Spleen (tissue), 11 donors: ENCODE measurements around the gene LEKR1. TPM values are rescaled to one million over a fixed set of nuclear protein-coding genes. Genes with fewer than 3 reads are reported as not detected.

ENCODE experiments used
- DNase-seq: peaks from one replicate; pipeline ENCODE4 v3.0.0-alpha.2; 2020
- H3K27ac ChIP-seq, 8 donors: fragments of 200-600 bp; sonication (generic) in 7 of 8; 1 replicate in 4 of 8; 2 replicates in 4 of 8; pipeline versions ENCODE4 v1.5.0 to v1.8.0; 2016 to 2021; ENCODE audit warnings: inconsistent platforms in 4 of 8, mild to moderate bottlenecking in 4 of 8, moderate library complexity in 1 of 8
- H3K27me3 ChIP-seq, 7 donors: fragments of 200-600 bp; sonication (generic) in 6 of 7; replicated peaks in 1 of 7; 1 replicate in 4 of 7; 2 replicates in 3 of 7; pipeline versions ENCODE4 v1.5.0 to v1.8.0; 2016 to 2021; ENCODE audit warnings: inconsistent platforms in 3 of 7, mild to moderate bottlenecking in 1 of 7
- H3K36me3 ChIP-seq, 6 donors: fragments of 200-600 bp; sonication (generic) in 5 of 6; 1 replicate in 4 of 6; 2 replicates in 2 of 6; pipeline versions ENCODE4 v1.5.0 to v1.8.0; 2016 to 2021; ENCODE audit warnings: inconsistent platforms in 2 of 6
- H3K4me1 ChIP-seq, 6 donors: fragments of 200-600 bp; sonication (generic) in 5 of 6; 1 replicate in 3 of 6; 2 replicates in 3 of 6; pipeline versions ENCODE4 v1.5.0 to v1.8.0; 2016 to 2021; ENCODE audit warnings: inconsistent platforms in 3 of 6
- H3K4me3 ChIP-seq, 8 donors: fragments of 200-600 bp; sonication (generic) in 7 of 8; 1 replicate in 4 of 8; 2 replicates in 4 of 8; pipeline versions ENCODE4 v1.5.0 to v1.8.0; 2016 to 2021; ENCODE audit warnings: inconsistent platforms in 4 of 8, mild to moderate bottlenecking in 4 of 8, moderate library complexity in 2 of 8
- H3K9me3 ChIP-seq, 8 donors: fragments of 200-600 bp; sonication (generic) in 7 of 8; 1 replicate in 4 of 8; 2 replicates in 4 of 8; pipeline versions ENCODE4 v1.5.0 to v1.8.0; 2016 to 2021; ENCODE audit warnings: inconsistent platforms in 4 of 8
- CTCF ChIP-seq, 11 experiments: fragments of 200-600 bp in 7 of 11; fragments of 450-650 bp in 4 of 11; sonication (generic) in 4 of 11; IDR thresholded peaks in 8 of 11; conservative IDR thresholded peaks in 3 of 11; 1 replicate in 7 of 11; 2 replicates in 4 of 11; pipeline versions ENCODE4 v1.4.0 to v1.8.0; 2016 to 2021; ENCODE audit warnings: antibody characterized with exemption in 11 of 11, inconsistent platforms in 4 of 11, mild to moderate bottlenecking in 1 of 11
- POLR2A ChIP-seq, 3 donors: fragments of 450-650 bp; IDR thresholded peaks; one replicate each; pipeline ENCODE4 v1.5.1; 2017; ENCODE audit warnings: antibody characterized with exemption in 3 of 3, mild to moderate bottlenecking in 1 of 3
- POLR2AphosphoS5 ChIP-seq, 3 donors: sonication (generic); formaldehyde crosslinking; IDR thresholded peaks; one replicate each; pipeline ENCODE4 v1.5.1; 2017; ENCODE audit warnings: antibody characterized with exemption in 3 of 3
- WGBS, 5 donors: extraction: QIAGEN DNeasy Blood & Tissue Kit in 3 of 5; methylation state at CpG; one replicate each; pipeline versions ENCODE4 v1.1.5 to v1.1.7; 2013 to 2018; 5-methylcytosine and 5-hydroxymethylcytosine counted together
- intact Hi-C: fragments of 100-400 bp; cut with DNase I; formaldehyde crosslinking; loops from one replicate; pipeline ENCODE4 v1.15.0; 2023; ENCODE audit warnings: low total_unique reads
- polyA plus RNA-seq, 3 donors: library from polyadenylated mRNA; stranded (reverse); fragments of 200-250 nt; gene quantifications; one replicate each; pipeline ENCODE4 v1.2.1, GENCODE V29; 2013
- total RNA-seq, 7 donors: library from RNA; depleted of rRNA in 3 of 7; stranded (reverse); fragments of >200 nt in 3 of 7; fragmentation: NEBNext Ultra II Directional in 4 of 7; extraction: Animal tissue kit (Norgen Biotek cat#: 25700) in 4 of 7; gene quantifications; one replicate each; pipeline versions ENCODE4 v1.1.0 to v1.2.1, GENCODE V29; 2016 to 2021
- donor health status: healthy with polysubstance abuse.
- donor health status: DM: no; HTN: no; CAD: no; lungs with moderate emphysema.
- donor health status: DM: no; HTN: no; CAD: no.
- donor health status: Bipolar disorder and iron deficiency.
- donor health status: healthy.
- donor health status: DM: no; HTN: no; CAD: no.
- donor health status: DM: yes; HTN: yes; CAD: no.

LEKR1 gene
- total and polyA plus RNA-seq, 10 donors, result 0.48 to 7.5 (median 2.5) TPM

- TF ChIP-seq POLR2A (IDR thresholded peaks at IDR 0.05) (no peak), CTCF (IDR thresholded peaks at IDR 0.05 in 8 of 11, conservative IDR thresholded peaks at IDR 0.05 in 3 of 11) (no peak), POLR2AphosphoS5 (IDR thresholded peaks at IDR 0.05) (no peak)
- intact Hi-C loops, result no loop called here
- no peak overlapping the region for H3K4me3 ChIP-seq
- no peak overlapping the region for H3K27ac ChIP-seq
- H3K9me3 ChIP-seq, result peaks cover 0 to 19% (median 8%) of the 10 kb centered on the region in 8 donors
- H3K36me3 ChIP-seq, result no peaks in the 10 kb centered on the region
- H3K27me3 ChIP-seq, result no peaks in the 10 kb centered on the region
- H3K4me1 ChIP-seq, result no peaks in the 10 kb centered on the region
- 80 to 85% (median 83%) methylated on average over 5 of the region's 5 CpGs for WGBS, 5 donors
- DNase-seq, result no peak
Measured at GRCh38 chr3:156898296-156898880, 72.2 kb downstream of the LEKR1 start.

GRCh38 chr3:156899951-156900350 is 73.8 kb downstream of the LEKR1 start:
- Histone ChIP-seq H3K27me3 (no peaks in the 10 kb centered on the region), H3K27ac (no peak overlapping the region), H3K36me3 (no peaks in the 10 kb centered on the region), H3K4me1 (no peaks in the 10 kb centered on the region), H3K9me3 (peaks cover 0 to 5% (median 0%) of the 10 kb centered on the region in 8 donors), H3K4me3 (no peak overlapping the region)
- DNase-seq, result no peak
- 90 to 98% (median 96%) methylated on average over 1 of the region's 1 CpG for WGBS, 5 donors
- TF ChIP-seq POLR2A (IDR thresholded peaks at IDR 0.05), result no peak
- no peak for TF ChIP-seq POLR2AphosphoS5 (IDR thresholded peaks at IDR 0.05)
- no peak for TF ChIP-seq CTCF (IDR thresholded peaks at IDR 0.05 in 8 of 11, conservative IDR thresholded peaks at IDR 0.05 in 3 of 11)
- intact Hi-C loops, result no loop called here

GRCh38 chr3:156902916-156903315 is 76.8 kb downstream of the LEKR1 start:
- intact Hi-C loops, result no loop called here
- TF ChIP-seq CTCF (IDR thresholded peaks at IDR 0.05 in 8 of 11, conservative IDR thresholded peaks at IDR 0.05 in 3 of 11) (no peak), POLR2A (IDR thresholded peaks at IDR 0.05) (no peak), POLR2AphosphoS5 (IDR thresholded peaks at IDR 0.05) (no peak)
- Histone ChIP-seq H3K27ac (no peak overlapping the region), H3K4me1 (no peaks in the 10 kb centered on the region), H3K27me3 (no peaks in the 10 kb centered on the region), H3K9me3 (no peaks in the 10 kb centered on the region), H3K4me3 (no peak overlapping the region), H3K36me3 (no peaks in the 10 kb centered on the region)
- DNase-seq, result no peak

- Histone ChIP-seq H3K27me3 (no peaks in the 10 kb centered on the region), H3K9me3 (no peaks in the 10 kb centered on the region), H3K4me3 (no peak overlapping the region), H3K27ac (no peak overlapping the region), H3K4me1 (no peaks in the 10 kb centered on the region), H3K36me3 (no peaks in the 10 kb centered on the region)
- DNase-seq, result no peak
- WGBS, 5 donors, result 84 to 92% (median 90%) methylated on average over 2 of the region's 2 CpGs
- intact Hi-C loops, result no loop called here
- TF ChIP-seq CTCF (IDR thresholded peaks at IDR 0.05 in 8 of 11, conservative IDR thresholded peaks at IDR 0.05 in 3 of 11), result no peak
- TF ChIP-seq POLR2AphosphoS5 (IDR thresholded peaks at IDR 0.05), result no peak
- no peak for TF ChIP-seq POLR2A (IDR thresholded peaks at IDR 0.05)
Measured at GRCh38 chr3:156906275-156906674, 80.1 kb downstream of the LEKR1 start.
